ENCODE results near the gene XPO4. TPM values are rescaled to one million over a fixed set of nuclear protein-coding genes. Genes with fewer than 3 reads are reported as not detected.

XPO4 gene
- total RNA-seq, 1 experiment from 2014 or later, result 34.1 TPM

GRCh38 chr13:20938302-20938701 is 35.8 kb upstream of the XPO4 start:
- H3K36me3 Mint-ChIP-seq (ENCODE audit: insufficient read depth in 1 of 3, low read depth in 3 of 3), result no peaks in the 10 kb centered on the region
- H3K27ac Mint-ChIP-seq, result 0 out of 7 replicates have a peak overlapping the region, but pooled peaks of 1 of the 3 experiments have one; percentile 31
- no peaks in the 10 kb centered on the region for H3K9me3 ChIP-seq (ENCODE audit: control insufficient read depth, low read depth, low read length)
- no peaks in the 10 kb centered on the region for H4K20me1 ChIP-seq (ENCODE audit: control insufficient read depth, insufficient read depth, insufficient read length)
- H2BK12ac ChIP-seq (ENCODE audit: insufficient read length, low read depth, low read length), result no peak overlapping the region
- no peak overlapping the region for H2AK5ac ChIP-seq (ENCODE audit: insufficient read length, low read length)
- no peak overlapping the region for H4K5ac ChIP-seq (ENCODE audit: insufficient read length, low read depth, low read length)
- no peak overlapping the region for H3K9ac ChIP-seq (ENCODE audit: extremely low read depth, insufficient read length, low read length)
- H3K23ac ChIP-seq (ENCODE audit: insufficient read length, low read depth, low read length), result no peak overlapping the region
- peak; percentile 51 for DNase-seq
- H3K4me1 ChIP-seq (ENCODE audit: insufficient read depth, low read length), result no peaks in the 10 kb centered on the region; the same call in 1 of the 2 replicates
- TF ChIP-seq, protein P1, sequence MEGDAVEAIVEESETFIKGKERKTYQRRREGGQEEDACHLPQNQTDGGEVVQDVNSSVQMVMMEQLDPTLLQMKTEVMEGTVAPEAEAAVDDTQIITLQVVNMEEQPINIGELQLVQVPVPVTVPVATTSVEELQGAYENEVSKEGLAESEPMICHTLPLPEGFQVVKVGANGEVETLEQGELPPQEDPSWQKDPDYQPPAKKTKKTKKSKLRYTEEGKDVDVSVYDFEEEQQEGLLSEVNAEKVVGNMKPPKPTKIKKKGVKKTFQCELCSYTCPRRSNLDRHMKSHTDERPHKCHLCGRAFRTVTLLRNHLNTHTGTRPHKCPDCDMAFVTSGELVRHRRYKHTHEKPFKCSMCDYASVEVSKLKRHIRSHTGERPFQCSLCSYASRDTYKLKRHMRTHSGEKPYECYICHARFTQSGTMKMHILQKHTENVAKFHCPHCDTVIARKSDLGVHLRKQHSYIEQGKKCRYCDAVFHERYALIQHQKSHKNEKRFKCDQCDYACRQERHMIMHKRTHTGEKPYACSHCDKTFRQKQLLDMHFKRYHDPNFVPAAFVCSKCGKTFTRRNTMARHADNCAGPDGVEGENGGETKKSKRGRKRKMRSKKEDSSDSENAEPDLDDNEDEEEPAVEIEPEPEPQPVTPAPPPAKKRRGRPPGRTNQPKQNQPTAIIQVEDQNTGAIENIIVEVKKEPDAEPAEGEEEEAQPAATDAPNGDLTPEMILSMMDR (conservative IDR thresholded peaks at IDR 0.05), result no peak
- H3K14ac ChIP-seq (ENCODE audit: insufficient read depth, low read length), result no peak overlapping the region
- H3K4ac ChIP-seq (ENCODE audit: low read depth, low read length), result no peak overlapping the region
- H3K79me2 ChIP-seq (ENCODE audit: insufficient read depth, low read length), result no peaks in the 10 kb centered on the region
- H4K91ac ChIP-seq (ENCODE audit: insufficient read length, low read depth, low read length), result no peak overlapping the region
- WGBS (ENCODE audit: extremely low coverage, insufficient read length, low lambda C conversion rate), result no CpG with 5 or more reads among the region's 6 CpGs
- no peak overlapping the region for H2BK5ac ChIP-seq (ENCODE audit: insufficient read length, low read length)
- no peaks in the 10 kb centered on the region for H3K9me3 Mint-ChIP-seq
- no peak overlapping the region for H3K56ac ChIP-seq (ENCODE audit: insufficient read length, low read depth, low read length)
- H2BK15ac ChIP-seq (ENCODE audit: low read depth, low read length), result no peak overlapping the region
- H2AFZ ChIP-seq (ENCODE audit: low read length), result no peak overlapping the region
- H3K27me3 ChIP-seq (ENCODE audit: insufficient read depth, low read length), result no peaks in the 10 kb centered on the region
- H3K27me3 Mint-ChIP-seq (ENCODE audit: low read depth), result peaks cover 3% of the 10 kb centered on the region
- no peaks in the 10 kb centered on the region for H3K23me2 ChIP-seq (ENCODE audit: insufficient read length, low read depth, low read length, poor library complexity, severe bottlenecking)
- no peaks in the 10 kb centered on the region for H3K79me1 ChIP-seq (ENCODE audit: insufficient read depth, low read depth, low read length, poor library complexity, severe bottlenecking)
- no peak overlapping the region for H4K8ac ChIP-seq (replicated peaks; ENCODE audit: insufficient read length, low read depth, low read length)
- peaks cover 17 to 18% of the 10 kb centered on the region in 2 experiments for H3K4me1 Mint-ChIP-seq
- H2BK120ac ChIP-seq (ENCODE audit: low read depth, low read length, poor library complexity, severe bottlenecking), result no peak overlapping the region
- no peak overlapping the region for H2BK20ac ChIP-seq (ENCODE audit: low read depth, low read length, poor library complexity, severe bottlenecking)
- no peak overlapping the region for H3K27ac ChIP-seq (ENCODE audit: insufficient read length, low read depth, low read length)
- no peak overlapping the region for H3T11ph ChIP-seq (ENCODE audit: low read length)
- H3K18ac ChIP-seq (ENCODE audit: insufficient read length, low read depth, low read length), result no peak overlapping the region
- no peak overlapping the region for H3K4me2 ChIP-seq (ENCODE audit: insufficient read depth, insufficient read length, low read length)
- H3K4me3 Mint-ChIP-seq, result no peak overlapping the region

Measured in H9 (cell line).